Measurements from ENCODE around the gene UBE2L3. TPM values are rescaled to one million over a fixed set of nuclear protein-coding genes. Genes with fewer than 3 reads are reported as not detected.
"Not testable (repeated sequence)": the region's sequence is repeated elsewhere in the genome, so short reads cannot be mapped to it uniquely, and the experiment has no call there.

Gene UBE2L3
- polyA plus RNA-seq, 1 of the 3 experiments (the other 2 are of a cell fraction) = 41.2 TPM

GRCh38 chr22:21643533-21644357 is 76.2 kb downstream of the UBE2L3 start:
- Histone ChIP-seq H3K9ac (no peak overlapping the region), H3K4me3 (ENCODE audit: low read depth in 2 of 2, low read length in 1 of 2) (peak overlapping the region in 1 of 2 experiments; percentile 70; a peak in 2 of 4 replicates), H3K27me3 (ENCODE audit: insufficient read depth) (no peaks in the 10 kb centered on the region), H3K79me2 (ENCODE audit: insufficient read depth) (0 out of 2 replicates have a peak, but pooled peaks cover 3% of the 10 kb centered on the region), H3K9me3 (no peaks in the 10 kb centered on the region), H3K36me3 (replicated peaks in 1 of 2; ENCODE audit: control insufficient read depth in 1 of 2, insufficient read depth in 2 of 2, low read length in 1 of 2) (peaks cover 0 to 2% of the 10 kb centered on the region in 2 experiments), H4K20me1 (ENCODE audit: insufficient read depth) (no peaks in the 10 kb centered on the region), H3K4me2 (peak overlapping the region; percentile 97), H3F3A (replicated peaks; ENCODE audit: insufficient read depth) (peaks cover 18% of the 10 kb centered on the region), H3K9me2 (no peaks in the 10 kb centered on the region), H3K27ac (ENCODE audit: low read depth in 2 of 2, low read length in 1 of 2) (no peak overlapping the region; a peak in 1 of 4 replicates), H2AFZ (ENCODE audit: low read depth) (no peak overlapping the region), H3K4me1 (ENCODE audit: control insufficient read depth in 1 of 2, insufficient read depth in 2 of 2, low read depth in 1 of 2, low read length in 1 of 2) (peaks cover 5 to 21% of the 10 kb centered on the region in 2 experiments; a peak in 2 of 4 replicates)
- CTCF ChIA-PET = interaction anchor here (0.7 to 8.3 kb wide), 14 partner anchors 9 to 309 kb away, joined by 3 to 145 read pairs (median 4); partner anchors contain the start of genes CCDC116, PPIL2, PPM1F and YDJC
- POLR2A ChIA-PET = interaction anchor here (0.7 to 2.9 kb wide), 6 partner anchors 7 to 92 kb away, joined by 3 to 20 read pairs (median 6); partner anchors contain the start of genes PPIL2, YDJC and YPEL1
- no peak for DNase-seq
- TF ChIP-seq MXI1 (IDR thresholded peaks at IDR 0.05; ENCODE audit: low read depth, low read length) = no peak
- no peak for TF ChIP-seq RCOR1 (IDR thresholded peaks at IDR 0.05; ENCODE audit: low read length)
- TF ChIP-seq RAD21 (IDR thresholded peaks at IDR 0.05; ENCODE audit: low read length) = no peak
- no peak for TF ChIP-seq POLR2AphosphoS5 (IDR thresholded peaks at IDR 0.05; ENCODE audit: low read depth, low read length)
- peak; percentile 19; the same call in 1 of the 2 replicates for TF ChIP-seq CTCF (IDR thresholded peaks at IDR 0.05)
- WGBS (ENCODE audit: low lambda C conversion rate) = 90% methylated on average over 16 of the region's 22 CpGs

GRCh38 chr22:21645513-21645912 is 78.0 kb downstream of the UBE2L3 start:
- H2AFZ ChIP-seq (ENCODE audit: low read depth); H3K27me3 ChIP-seq (ENCODE audit: insufficient read depth); H3K36me3 ChIP-seq (replicated peaks in 1 of 2; ENCODE audit: control insufficient read depth in 1 of 2, insufficient read depth in 2 of 2, low read length in 1 of 2); H3K79me2 ChIP-seq (ENCODE audit: insufficient read depth); DNase-seq; POLR2A ChIA-PET; H4K20me1 ChIP-seq (ENCODE audit: insufficient read depth); H3K27ac ChIP-seq (ENCODE audit: low read depth in 2 of 2, low read length in 1 of 2); H3K9me3 ChIP-seq; H3K4me2 ChIP-seq; H3K9ac ChIP-seq; H3K4me3 ChIP-seq (ENCODE audit: low read depth in 2 of 2, low read length in 1 of 2); H3K9me2 ChIP-seq: not testable (repeated sequence)
- 87% methylated on average over 6 of the region's 6 CpGs for WGBS (ENCODE audit: low lambda C conversion rate)
- Histone ChIP-seq H3F3A (replicated peaks; ENCODE audit: insufficient read depth) (peaks cover 17% of the 10 kb centered on the region), H3K4me1 (ENCODE audit: control insufficient read depth in 1 of 2, insufficient read depth in 2 of 2, low read depth in 1 of 2, low read length in 1 of 2) (peaks cover 5 to 21% of the 10 kb centered on the region in 2 experiments; a peak in 2 of 4 replicates)
- CTCF ChIA-PET = interaction anchor here (1.5 to 4.9 kb wide), 3 partner anchors 11 to 16 kb away, joined by 4 to 56 read pairs (median 12); partner anchors contain the start of genes CCDC116 and YDJC
